GOT3 (cell line): ENCODE results near the gene CHST1.

Experiments
- DNase-seq: peaks from one replicate; lab custom pipeline; 2025; ENCODE audit warnings: mixed read lengths; lab: John Stamatoyannopoulos, UW

The CHST1 gene

DNA sequence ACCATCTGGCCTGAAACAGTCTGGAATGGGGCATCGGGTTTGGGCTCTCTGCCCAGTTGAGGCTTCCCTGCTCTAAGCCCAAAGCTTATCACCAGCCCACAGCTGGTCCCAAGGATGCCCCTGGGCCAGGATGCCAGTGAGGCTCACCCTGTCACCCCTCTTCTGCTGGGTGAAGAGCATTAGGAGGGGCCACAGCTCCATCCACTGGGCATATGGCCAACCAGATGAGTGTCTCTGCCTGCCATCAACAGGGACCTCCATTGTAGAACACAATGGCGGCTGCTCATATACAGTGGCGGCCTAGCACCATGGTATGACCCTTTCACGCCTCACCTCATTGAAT lies 5.6 kb downstream of the CHST1 start:
- no peak for DNase-seq

GRCh38 chr11:45659031-45659817 lies 6.2 kb downstream of the CHST1 start:
- DNase-seq = no peak

DNA sequence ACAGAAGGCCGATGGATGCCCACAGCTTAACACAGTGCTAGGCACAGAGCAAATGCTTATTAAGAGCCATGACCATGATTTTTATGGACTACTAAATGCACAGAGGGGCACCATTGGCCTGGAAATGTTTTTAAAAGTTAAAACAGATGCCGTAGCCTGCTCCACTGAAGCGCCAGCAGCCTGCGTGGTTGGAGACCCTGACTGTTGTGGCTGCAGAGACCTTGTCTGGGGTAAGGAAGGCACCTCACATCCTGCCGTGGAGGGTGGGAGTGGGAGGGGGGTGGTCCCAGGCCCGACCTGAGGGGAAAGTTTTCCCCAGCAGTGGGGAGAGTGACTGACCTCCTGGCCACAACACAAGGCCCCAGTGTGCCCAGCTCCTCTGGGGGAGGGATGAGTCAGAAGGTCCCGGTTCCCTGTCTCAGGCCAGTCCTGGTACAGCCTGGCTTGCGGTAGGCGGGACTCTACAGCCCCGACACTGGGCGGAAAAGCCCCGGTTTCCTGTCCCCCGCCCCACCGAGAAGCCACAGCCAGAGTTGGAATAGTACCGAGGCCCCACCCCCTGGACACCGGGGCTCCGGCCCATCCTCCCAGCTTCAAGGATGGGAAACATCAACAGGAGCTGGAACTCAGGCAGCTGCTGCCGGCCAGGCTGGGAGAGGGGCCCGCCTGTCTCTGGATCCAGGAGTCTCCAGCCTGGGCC lies 7.0 kb downstream of the CHST1 start:
- no peak for DNase-seq

DNA sequence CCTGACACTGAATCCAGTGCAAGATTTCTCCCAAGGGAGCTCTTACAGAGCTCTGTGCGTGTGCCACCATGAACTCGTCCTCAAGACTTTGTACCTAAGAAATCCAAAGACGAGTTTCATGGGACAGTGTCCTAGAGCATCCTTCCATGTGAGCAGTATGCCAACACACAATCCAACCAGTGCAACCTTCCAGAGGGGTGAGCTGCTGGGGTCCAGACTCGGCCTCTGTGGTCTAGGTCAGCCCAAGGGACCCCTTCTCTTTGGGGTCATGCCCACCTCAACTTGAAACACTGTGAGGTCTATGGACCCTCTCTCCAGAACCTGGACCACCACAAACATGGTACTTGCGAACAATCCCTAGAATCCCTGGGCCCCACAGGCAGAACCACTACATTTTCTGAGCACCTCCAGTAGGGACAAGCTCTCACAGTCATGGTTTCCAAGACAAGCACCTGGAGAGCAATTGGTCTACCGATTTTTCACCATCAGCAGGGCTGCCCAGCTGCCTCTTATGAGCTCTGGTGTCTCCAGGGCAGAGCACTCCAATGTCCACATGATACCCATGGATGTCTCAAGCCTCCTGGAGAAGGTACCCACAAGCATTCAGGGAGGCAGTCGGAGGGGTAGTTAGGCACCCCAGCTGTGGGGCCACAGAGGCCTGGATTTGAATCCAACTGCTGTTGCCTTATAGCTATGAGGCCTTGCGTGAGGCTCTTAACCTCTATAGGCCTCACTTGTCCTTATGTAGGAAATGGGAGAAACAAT lies 7.7 kb downstream of the CHST1 start:
- no peak for DNase-seq

- no peak for DNase-seq
Observed at GRCh38 chr11:45655831-45656230, 9.6 kb downstream of the CHST1 start.

DNA sequence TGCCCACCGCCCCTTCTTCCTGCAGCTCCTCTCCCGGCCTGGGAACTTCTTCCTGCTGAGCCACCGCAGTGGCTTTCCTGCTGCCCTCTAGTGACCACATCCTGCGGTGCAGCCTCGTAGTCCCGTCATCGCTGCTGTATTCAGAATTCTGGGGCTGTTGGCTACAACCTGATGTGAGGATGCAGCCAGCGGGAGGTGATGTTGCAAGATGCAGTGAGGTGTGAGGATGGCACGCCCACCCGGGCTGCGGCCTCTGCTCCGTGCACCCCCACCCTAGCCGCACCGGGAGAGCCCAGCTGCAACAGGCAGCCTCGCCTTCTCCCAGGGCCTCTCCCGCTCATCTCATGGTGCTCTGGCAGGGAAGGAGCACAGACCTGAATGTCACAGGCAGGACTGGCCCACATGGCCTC lies 10.1 kb downstream of the CHST1 start:
- peak; percentile 48 for DNase-seq

GRCh38 chr11:45655012-45655283 lies 10.5 kb downstream of the CHST1 start:
- DNase-seq = no peak

GRCh38 chr11:45654231-45655011 lies 11.0 kb downstream of the CHST1 start:
- DNase-seq = no peak

- DNase-seq = no peak
Observed at GRCh38 chr11:45653277-45653676, 12.1 kb downstream of the CHST1 start.

DNA sequence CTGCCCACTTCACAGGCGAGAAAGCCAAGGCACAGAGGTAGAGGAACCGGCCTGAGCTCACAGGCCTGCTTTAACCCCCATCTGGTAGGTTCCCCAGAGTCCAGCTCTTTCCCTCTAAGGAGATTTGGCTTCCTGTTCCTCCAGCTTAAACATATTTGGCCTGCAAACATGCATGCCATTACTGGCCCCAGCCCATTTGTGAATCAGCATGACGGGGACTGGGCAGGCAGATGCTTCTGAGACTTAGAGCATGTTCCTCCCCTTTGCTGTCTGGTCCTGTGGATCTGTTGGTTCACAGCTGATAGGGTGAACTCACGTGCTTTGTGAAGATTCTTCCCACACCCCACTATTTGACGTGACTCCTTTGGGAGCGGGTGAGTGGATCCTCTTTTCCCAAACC lies 12.6 kb downstream of the CHST1 start:
- DNase-seq = no peak

- no peak for DNase-seq
Observed at GRCh38 chr11:45651841-45652749, 13.3 kb downstream of the CHST1 start.

DNA sequence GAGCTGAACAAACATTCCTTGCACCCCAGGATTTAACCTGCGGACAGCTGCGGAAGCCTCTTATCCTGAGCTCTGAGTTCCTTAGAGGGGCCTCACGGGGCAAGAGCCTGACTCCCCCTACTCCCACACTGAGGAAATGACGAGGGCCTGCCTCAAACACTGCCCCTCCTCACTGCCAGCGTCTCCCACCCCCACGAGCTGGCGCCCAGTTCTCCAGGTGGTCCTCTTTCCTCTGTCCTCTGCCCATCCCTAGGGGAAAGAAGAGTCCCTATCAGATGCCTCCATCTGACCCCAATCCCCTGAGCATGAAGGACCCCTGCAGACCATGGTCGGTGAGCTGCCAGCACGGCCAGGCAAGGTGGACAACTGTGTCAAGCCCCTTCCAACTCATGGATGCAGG lies 14.3 kb downstream of the CHST1 start:
- no peak for DNase-seq

- DNase-seq = no peak
Observed at GRCh38 chr11:45650166-45651095, 15.0 kb downstream of the CHST1 start.

- no peak for DNase-seq
Observed at GRCh38 chr11:45649544-45650165, 15.8 kb downstream of the CHST1 start.

- no peak for DNase-seq
Observed at GRCh38 chr11:45648931-45649330, 16.5 kb downstream of the CHST1 start.

DNA sequence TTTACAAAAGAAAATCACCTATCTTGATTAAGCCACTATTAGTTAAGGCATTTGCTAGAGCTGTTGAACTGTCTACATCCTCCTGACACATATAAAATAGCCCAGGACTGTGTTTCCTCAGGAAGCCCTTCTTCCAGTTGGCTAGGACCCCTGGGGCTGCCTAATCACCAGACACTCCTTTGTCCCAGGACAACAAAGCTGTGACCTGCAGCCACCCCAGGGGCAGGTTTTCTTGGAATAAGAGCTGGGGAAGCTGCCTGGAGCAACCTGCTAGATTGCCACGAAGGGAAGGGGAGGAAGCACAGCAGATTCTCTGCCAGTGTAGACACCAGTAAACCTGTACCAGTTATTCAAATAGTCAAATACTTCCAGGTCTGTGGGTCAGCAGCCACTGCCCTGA lies 17.6 kb downstream of the CHST1 start:
- no peak for DNase-seq

GRCh38 chr11:45647329-45647728 lies 18.1 kb downstream of the CHST1 start:
- DNase-seq = no peak

GRCh38 chr11:45646275-45646927 lies 19.0 kb downstream of the CHST1 start:
- DNase-seq = no peak
